Right lobe of liver (tissue), 4 donors: ENCODE data around the gene PTGFRN.

Source experiments
- CTCF ChIP-seq, 4 donors: fragments of 200-600 bp in 3 of 4; fragments of 450-650 bp in 1 of 4; IDR thresholded peaks; one replicate each; pipeline versions ENCODE4 v1.5.1 to v1.8.0; 2016 to 2022; ENCODE audit warnings: antibody characterized with exemption in 4 of 4, mild to moderate bottlenecking in 2 of 4
- POLR2A ChIP-seq: fragments of 450-650 bp; IDR thresholded peaks from one replicate; pipeline ENCODE4 v1.6.1; 2017; ENCODE audit warnings: antibody characterized with exemption, mild to moderate bottlenecking
- donor health status: DM: no; HTN: no; CAD: no.
- donor health status: DM: no; HTN: no; CAD: no.
- donor health status: DM: no; HTN: yes; CAD: no.

GRCh38 chr1:116945421-116945820 is 35.7 kb downstream of the PTGFRN start:
- no peak for TF ChIP-seq CTCF (IDR thresholded peaks at IDR 0.05)
- TF ChIP-seq POLR2A = no peak
